GM10248 (cell line): ENCODE measurements around the gene CAMK2N1.
"Not testable (repeated sequence)": the region's sequence is repeated elsewhere in the genome, so short reads cannot be mapped to it uniquely, and the experiment has no call there.

Experiments
- CTCF ChIA-PET: fragments of 300-600 bp; sonication (Branson Sonifier 250); formaldehyde crosslinking; extraction: SDS; loops from one replicate; lab custom pipeline; 2021; ENCODE audit warnings: antibody characterized with exemption; lab: Yijun Ruan, JAX
- POLR2A ChIA-PET: fragments of 350-650 bp; sonication (Branson Sonifier 250); formaldehyde crosslinking; extraction: SDS; loops from one replicate; lab custom pipeline; 2020; ENCODE audit warnings: antibody characterized with exemption; lab: Yijun Ruan, JAX
- DNase-seq: peaks from one replicate; pipeline ENCODE4 v3.0.0; 2012; ENCODE audit errors: extremely low spot score
- CTCF ChIP-seq: IDR thresholded peaks from 2 replicates; pipeline ENCODE4 v1.5.1; 2012; ENCODE audit warnings: mild to moderate bottlenecking, low read depth; ENCODE audit errors: extremely low read depth, missing control alignments, control extremely low read depth

Gene CAMK2N1

GRCh38 chr1:20507248-20507563 is 21.2 kb upstream of the CAMK2N1 start:
- TF ChIP-seq CTCF: no peak
- POLR2A ChIA-PET: no interaction called here
- no peak for DNase-seq
- CTCF ChIA-PET: interaction anchor here (2.2 kb wide), 1 partner anchor 294 kb away, joined by 6 read pairs; no protein-coding TSS in a partner anchor

- ChIA-PET POLR2A (no interaction called here), CTCF (interaction anchor here (1.0 to 1.9 kb wide), 5 partner anchors 11 to 292 kb away, joined by 3 to 15 read pairs (median 3); partner anchors contain the start of gene PINK1)
- no peak for DNase-seq
- no peak for TF ChIP-seq CTCF
These were observed 19.5 kb upstream of the CAMK2N1 start for GRCh38 chr1:20505488-20505887.

- DNase-seq: no peak
- POLR2A ChIA-PET: no interaction called here
- no peak for TF ChIP-seq CTCF
- CTCF ChIA-PET: interaction anchor here (1.0 kb wide), 1 partner anchor 124 kb away, joined by 3 read pairs; no protein-coding TSS in a partner anchor
These were observed 14.7 kb upstream of the CAMK2N1 start for GRCh38 chr1:20500716-20501115.

- TF ChIP-seq CTCF: no peak
- no peak for DNase-seq
- CTCF ChIA-PET: interaction anchor here (1.0 to 1.5 kb wide), 2 partner anchors 123 to 286 kb away, joined by 3 read pairs; no protein-coding TSS in a partner anchor
- POLR2A ChIA-PET: no interaction called here
These were observed 13.7 kb upstream of the CAMK2N1 start for GRCh38 chr1:20499718-20500117.

- CTCF ChIA-PET: interaction anchor here (1.5 kb wide), 1 partner anchor 286 kb away, joined by 3 read pairs; no protein-coding TSS in a partner anchor
- no peak for TF ChIP-seq CTCF
- POLR2A ChIA-PET: no interaction called here
- no peak for DNase-seq
These were observed 13.1 kb upstream of the CAMK2N1 start for GRCh38 chr1:20499105-20499504.

GRCh38 chr1:20498116-20498515 is 12.1 kb upstream of the CAMK2N1 start:
- no peak for TF ChIP-seq CTCF
- ChIA-PET POLR2A (no interaction called here), CTCF (interaction anchor here (0.8 kb wide), 1 partner anchor 285 kb away, joined by 3 read pairs; no protein-coding TSS in a partner anchor)
- no peak for DNase-seq

- ChIA-PET CTCF (no interaction called here), POLR2A (no interaction called here)
- TF ChIP-seq CTCF: no peak
- DNase-seq: no peak
These were observed 11.5 kb upstream of the CAMK2N1 start for GRCh38 chr1:20497506-20497905.

GRCh38 chr1:20496725-20497383 is 10.8 kb upstream of the CAMK2N1 start:
- POLR2A ChIA-PET, DNase-seq: not testable (repeated sequence)
- CTCF ChIA-PET: interaction anchor here (8.0 kb wide), 1 partner anchor 281 kb away, joined by 116 read pairs; no protein-coding TSS in a partner anchor
